Stimulated activated CD4-positive, alpha-beta T cell treated with anti-CD3 and anti-CD28 coated beads, Interleukin-12 subunit alpha, Interleukin-12 subunit beta, amount 100 ng/mL, for 24 hours (primary cell): ENCODE measurements around the gene GHRH.

ENCODE experiments used
- DNase-seq, 2 experiments: peaks; one replicate each; pipeline ENCODE4 v3.0.0-alpha.2; 2020; ENCODE audit warnings: low read depth in 2 of 2

GHRH gene

DNA sequence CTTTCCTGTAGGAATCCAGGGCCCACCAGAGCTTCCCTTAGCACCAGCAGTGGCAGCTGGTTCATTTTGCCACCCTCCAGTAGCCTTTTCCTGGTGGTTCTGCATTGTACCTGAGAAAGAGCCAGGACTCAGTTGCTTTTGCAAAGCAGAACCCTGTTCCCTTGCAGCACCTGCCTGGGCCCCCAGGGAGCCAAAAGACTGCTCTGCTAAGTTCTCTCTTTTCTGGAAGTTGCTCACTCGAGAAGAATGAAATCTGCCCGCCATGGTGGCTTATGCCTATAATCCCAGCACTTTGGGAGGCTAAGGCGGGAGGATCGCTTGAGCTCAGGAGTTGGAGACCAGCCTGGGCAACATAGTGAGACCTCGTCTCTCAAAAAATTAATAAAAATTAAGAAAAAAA, 24.0 kb downstream of the GHRH start:
- DNase-seq = no peak

- DNase-seq = no peak
Observed at GRCh38 chr20:37236462-37236861, 25.2 kb downstream of the GHRH start.

GRCh38 chr20:37235065-37235464, 26.5 kb downstream of the GHRH start:
- no peak for DNase-seq

DNA sequence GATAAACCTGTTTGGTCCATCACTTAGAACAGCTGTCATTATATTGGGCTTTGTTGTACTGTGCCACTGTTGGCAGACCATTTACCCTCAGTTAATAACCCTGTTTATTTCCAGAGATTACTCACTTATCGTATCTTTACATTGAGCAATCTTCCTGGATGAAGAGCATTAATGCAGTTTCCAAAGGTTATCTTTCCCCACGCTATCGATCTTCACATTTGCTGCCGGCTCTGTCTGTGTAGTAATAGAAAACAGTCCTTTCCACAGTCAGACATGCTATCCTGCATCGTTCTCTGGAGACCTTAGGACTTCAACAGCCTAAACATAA, 27.4 kb downstream of the GHRH start:
- DNase-seq = no peak

DNA sequence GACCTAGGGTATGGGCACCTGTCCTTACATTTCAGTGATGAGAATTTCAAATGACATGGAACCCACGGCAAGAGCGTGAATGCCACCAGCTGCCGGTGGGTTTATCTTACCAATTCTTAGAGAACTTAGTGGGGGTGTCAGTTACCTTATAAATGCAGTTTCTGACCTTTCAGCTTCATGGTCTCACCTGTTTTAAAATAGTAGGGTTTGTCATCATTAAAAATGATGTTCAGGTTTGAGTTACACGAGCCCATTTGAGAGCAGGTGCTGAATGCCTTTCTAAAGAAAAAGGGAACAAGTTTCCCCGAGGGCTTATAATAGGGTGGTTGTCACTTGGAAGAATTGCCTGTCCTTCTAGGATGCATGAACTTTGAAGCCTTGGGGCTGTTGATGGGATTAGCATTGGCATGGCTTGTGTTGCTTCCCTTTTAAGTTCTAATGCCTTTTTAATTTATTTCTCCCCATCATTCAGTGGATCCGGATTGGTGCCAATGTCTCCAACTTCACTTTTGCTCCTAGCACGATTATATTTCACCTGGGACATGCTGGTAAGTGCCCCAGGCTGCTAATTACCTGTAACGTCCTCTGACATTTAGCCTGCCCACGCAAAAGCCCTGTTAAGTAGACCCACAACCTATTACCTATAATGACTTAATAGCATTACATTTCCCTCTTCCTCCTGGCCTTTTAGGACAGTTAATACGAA, 27.9 kb downstream of the GHRH start:
- DNase-seq = no peak

GRCh38 chr20:37231947-37232630, 29.5 kb downstream of the GHRH start:
- no peak for DNase-seq

DNA sequence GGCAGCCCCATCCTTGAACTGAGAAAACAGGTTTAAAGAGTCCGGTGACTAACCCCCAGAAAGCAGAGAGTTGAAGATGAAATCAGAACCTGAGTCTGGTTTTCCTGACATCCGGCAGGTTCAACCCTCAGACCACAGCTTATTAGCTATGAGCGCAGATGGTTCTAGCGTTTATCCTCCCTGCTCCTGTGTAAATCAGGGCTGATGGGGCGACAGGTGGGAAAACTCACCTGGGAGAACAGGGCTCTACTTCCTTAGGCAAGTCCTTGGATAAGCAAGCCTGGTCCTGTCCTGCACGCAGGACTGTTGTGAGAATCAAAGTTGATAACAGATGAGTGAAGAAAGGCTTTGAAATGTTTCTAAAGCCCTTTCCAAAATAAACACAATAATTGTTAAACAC, 31.4 kb downstream of the GHRH start:
- no peak for DNase-seq

DNA sequence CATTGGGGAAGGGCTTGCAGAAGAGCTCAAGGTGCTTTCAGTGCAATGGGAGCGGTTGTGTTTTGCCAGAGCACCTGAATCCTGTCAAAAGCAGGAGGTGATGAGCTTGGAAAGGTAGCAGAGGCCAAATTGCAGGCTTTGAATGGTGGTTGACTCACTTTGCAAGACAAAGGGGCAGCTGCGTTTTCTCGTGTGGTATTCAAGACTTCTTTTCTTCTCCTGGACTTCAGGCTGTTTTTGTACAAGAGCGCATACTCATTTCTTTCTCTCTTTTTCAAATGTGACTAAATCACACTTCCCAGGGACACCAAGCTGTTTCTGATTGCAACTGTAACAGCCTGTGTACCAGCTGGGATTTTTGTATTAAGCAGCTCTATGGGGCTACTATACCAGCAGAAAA, 32.3 kb downstream of the GHRH start:
- DNase-seq = no peak

DNA sequence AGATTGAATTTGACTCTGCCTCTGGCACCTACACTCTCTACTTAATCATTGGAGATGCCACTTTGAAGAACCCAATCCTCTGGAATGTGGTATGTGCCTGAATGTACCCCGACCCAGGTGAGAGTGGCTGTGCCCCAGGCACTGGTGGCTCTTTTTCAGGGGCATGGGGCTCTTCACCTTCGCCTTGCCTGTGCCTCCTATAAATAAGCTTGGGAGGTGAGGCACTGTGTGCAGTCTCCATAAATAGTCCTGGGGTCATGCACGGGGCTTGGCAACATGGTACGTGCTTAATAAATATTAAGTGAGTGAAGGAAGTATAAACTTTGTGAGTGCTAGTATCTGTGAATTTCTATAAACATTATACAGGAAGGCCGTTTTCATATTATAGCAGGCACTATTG, 33.0 kb downstream of the GHRH start:
- DNase-seq = no peak

GRCh38 chr20:37228082-37228481, 33.5 kb downstream of the GHRH start:
- DNase-seq = no peak

- DNase-seq = no peak
Observed at GRCh38 chr20:37226889-37227288, 34.7 kb downstream of the GHRH start.

GRCh38 chr20:37225146-37225545, 36.5 kb downstream of the GHRH start:
- no peak for DNase-seq

- DNase-seq = no peak
Observed at GRCh38 chr20:37223053-37223452, 38.6 kb downstream of the GHRH start.

DNA sequence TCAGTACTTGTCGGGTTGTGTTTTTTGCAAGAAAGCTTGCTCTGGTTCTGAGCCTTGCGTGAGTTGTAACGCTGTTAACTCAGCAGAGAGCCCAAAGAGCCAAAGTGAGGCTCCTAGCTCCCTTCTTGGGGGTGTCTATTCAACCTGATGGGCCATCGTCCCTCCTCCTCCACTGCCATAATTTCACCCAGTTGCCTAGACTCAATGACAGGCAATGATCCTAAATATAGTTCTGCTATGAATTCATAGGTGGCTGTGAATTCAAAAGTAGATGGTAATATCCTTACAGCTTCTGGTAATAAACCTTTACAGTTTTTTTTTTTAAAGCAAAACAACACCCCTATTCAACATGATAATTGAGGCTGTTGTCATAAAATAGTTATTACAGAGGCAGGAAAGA, 39.5 kb downstream of the GHRH start:
- no peak for DNase-seq

DNA sequence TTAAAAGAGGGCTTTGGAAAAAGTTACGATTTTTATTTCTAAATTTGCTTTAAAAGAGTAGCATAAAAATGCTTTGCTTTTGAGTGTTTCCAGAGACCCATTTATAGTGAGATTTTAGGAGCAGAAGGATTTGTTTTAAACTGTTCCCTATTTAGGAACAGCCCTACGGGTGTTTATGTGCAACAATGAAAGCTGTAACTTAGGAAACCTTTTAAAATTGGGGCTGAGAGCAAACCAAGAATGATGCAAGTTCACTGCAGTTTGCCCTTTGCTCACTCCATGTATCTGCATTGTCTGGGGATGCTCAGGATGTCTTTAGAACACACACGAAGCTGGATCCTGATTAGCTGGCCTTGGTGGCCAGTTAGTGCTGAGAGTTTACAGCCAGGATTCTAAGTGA, 40.9 kb downstream of the GHRH start:
- no peak for DNase-seq

- DNase-seq = no peak
Observed at GRCh38 chr20:37219751-37220668, 41.6 kb downstream of the GHRH start.

DNA sequence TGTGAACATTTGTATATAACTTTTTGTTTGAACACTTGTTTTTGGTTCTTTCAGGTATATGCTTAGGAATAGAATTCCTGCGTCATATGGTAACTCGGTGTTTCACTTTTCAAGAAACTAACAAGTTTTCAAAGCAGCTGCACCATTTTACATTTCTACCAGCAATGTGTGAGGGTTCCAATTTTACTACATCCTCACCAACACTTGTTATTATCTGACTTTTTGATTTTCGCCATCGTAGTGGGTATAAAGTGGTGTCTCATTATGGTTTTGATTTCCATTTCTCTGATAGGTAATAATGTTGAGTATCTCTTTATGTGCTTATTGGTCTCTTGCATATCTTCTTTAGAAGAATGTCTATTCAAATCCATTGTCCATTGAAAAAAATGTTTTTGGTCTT, 42.6 kb downstream of the GHRH start:
- no peak for DNase-seq

GRCh38 chr20:37218441-37218840, 43.2 kb downstream of the GHRH start:
- DNase-seq = no peak

GRCh38 chr20:37209661-37210314, 51.8 kb downstream of the GHRH start:
- DNase-seq = no peak

- no peak for DNase-seq
Observed at GRCh38 chr20:37209193-37209592, 52.4 kb downstream of the GHRH start.

DNA sequence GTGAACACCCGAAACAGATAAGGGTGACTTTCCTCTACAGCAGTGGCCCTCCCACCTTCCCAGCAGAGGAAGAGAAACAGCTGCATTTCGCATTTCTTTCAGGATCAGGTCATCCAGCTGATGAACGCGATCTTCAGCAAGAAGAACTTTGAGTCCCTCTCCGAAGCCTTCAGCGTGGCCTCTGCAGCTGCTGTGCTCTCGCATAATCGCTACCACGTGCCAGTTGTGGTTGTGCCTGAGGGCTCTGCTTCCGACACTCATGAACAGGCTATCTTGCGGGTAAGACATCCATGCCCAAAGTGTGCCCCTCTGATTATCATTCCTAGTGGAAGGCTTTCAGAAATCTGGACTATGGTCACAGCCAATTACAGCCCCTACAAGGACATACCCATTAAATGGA, 54.4 kb downstream of the GHRH start:
- no peak for DNase-seq

GRCh38 chr20:37205794-37206193, 55.8 kb downstream of the GHRH start:
- DNase-seq = no peak
